GM18870 (cell line): Measurements from ENCODE around the gene GAREM1.
A peak's percentile ranks its signal among the peaks of the same experiment; 100 is the strongest.

ENCODE experiments used
- ATAC-seq: cut with Tn5 transposase; IDR thresholded peaks from one replicate; pipeline ENCODE4 v1.9.1; 2021; ENCODE audit warnings: moderate library complexity; ENCODE audit not compliant: unreplicated experiment

Gene GAREM1

DNA sequence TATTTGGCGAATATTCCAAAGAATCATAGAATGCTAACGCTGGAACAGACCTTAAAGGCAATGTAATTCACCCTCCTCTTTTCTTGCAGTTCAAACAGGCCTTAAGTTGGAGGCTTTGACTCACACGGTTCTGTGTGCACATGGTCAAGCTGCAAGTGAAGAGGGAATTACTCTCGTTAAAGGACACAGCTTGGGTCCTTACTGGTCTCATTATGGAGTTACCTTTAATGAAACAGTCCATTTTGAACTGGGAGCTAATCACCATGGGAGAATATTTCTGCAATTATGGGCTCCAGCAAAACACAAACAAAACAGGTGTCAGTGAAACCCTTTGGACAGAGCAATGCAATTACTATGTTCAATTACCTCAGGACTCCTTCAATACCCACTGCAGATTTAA lies 135.5 kb downstream of the GAREM1 start:
- no peak for ATAC-seq

DNA sequence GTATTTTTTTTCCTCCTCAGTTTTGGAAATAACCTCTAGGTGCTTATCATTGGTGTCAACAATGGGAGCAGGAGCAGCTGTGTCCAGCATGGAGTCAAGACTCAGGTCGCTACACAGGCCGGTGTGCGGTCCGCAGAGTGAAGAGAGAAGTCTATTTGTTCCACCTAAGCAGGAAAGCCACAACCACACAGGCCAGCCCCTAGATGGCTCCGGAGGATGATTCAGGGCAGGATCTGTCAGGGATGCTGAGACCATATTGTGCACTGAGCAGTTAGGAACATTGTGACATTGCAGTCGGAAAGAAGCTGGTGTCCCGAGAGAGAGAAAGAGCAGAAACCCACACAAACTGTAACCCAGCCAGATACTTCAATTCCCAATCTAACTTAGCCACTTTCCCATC lies 136.9 kb downstream of the GAREM1 start:
- no peak for ATAC-seq

DNA sequence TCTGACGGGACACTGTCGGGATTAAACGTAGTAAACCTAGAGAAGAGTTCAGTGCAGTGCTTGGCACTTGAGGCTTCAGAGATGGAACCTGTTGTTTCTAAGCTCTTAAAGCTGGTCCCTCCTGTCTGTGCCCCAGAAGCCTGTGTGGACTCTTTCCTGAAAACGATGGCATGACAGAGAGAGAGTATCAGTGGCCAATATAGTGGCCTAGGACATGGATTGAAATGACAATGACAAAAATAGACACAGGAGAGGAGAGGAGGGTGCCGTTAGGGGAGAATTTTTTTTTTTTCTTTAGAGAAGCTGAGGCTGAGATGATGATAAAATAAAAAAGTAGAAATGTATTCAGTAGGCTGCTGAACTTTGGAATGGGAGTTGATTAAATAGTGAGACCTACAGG lies 138.0 kb downstream of the GAREM1 start:
- no peak for ATAC-seq

DNA sequence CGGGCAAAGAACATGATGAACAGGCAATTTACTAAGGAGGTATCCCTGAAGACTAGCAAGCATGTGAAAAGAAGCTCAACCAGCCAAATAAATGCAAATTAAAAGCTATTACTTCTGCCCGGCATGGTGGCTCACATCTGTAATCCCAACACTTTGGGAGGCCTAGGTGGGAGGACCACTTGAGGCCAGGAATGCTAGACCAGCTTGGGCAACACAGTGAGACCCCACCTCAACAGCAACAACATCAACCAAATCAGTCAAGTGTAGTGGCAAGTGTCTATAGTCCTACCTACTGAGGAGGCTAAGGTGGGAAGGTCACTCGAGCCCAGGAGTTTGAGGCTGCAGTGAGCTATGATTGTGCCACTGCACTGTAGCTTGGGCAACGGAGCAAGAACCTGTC lies 141.7 kb downstream of the GAREM1 start:
- no peak for ATAC-seq

DNA sequence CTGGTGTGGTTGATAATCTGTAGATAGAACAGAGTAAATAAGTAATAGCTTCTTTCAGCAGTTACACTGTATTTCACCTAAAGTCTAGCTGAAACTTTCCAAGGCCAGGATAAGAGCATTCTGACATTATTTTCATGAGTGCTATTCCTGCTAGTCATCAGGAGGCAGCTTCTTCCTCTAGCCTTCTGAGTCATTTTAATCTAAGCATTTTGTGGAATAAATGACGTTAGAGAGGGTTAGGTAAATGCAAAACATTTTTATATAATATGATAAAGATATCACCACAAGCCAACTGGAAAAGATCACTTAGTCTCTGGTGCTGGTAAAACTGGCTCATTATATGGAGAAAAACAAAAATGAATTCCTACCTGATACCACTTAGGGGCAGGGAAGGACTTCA lies 142.3 kb downstream of the GAREM1 start:
- no peak for ATAC-seq

DNA sequence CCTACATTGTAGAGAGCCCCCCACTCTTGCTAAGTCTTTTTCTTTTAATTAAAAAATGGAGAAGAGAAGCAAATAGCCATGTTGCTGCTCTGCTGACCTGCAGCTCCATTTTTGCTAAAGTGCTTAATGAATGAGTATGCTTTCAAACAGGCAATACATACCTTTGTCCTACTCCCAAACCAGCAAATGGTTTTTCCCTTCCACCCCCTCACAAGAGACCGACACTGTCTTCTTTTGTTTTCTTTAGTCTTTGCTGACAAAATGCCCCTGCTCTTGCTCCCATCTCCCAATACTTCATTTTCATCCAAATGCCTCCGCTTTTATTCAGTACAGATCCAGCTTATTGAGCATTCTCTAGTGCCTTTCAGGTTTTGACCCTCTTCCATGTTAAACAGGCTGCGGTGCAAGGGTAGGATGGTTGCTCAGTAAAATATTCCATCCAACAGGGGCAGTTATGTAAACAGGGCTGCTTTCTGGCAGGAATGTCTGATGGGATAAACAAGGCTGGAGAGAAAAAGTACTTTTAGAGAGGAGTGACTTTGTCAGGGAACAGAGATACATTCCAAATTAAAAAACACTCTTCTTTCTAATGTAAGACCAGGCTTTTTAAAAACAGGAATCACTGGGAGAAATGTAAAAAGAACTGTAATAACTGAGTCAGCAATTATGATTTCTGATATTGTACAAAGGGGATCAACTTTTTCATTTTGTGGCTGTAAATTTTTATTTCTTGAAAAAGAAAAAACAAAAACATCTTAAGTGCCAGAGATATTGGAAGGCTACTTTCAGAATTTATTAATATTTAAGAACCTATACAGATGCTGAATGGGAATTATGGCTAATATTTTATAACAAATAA lies 144.0 kb downstream of the GAREM1 start:
- no peak for ATAC-seq

DNA sequence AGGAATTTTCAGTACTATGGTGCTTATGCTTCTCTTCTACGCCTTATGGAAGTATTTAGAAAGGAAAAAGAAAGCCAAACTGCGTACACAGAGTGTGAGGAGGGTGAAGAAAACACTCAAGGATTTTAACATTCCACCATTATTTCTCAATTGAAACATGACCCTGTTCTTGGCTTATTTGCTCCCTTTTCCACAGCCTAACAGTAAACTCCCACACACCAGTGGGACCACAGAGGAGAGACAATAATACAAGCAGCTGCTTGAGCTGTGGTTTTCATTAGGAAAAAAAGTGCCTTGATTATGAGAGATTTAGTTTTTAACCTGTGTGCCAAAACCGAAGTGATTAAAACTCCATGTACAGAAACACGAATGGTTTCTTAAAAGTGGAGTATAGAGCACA lies 146.5 kb downstream of the GAREM1 start:
- no peak for ATAC-seq

DNA sequence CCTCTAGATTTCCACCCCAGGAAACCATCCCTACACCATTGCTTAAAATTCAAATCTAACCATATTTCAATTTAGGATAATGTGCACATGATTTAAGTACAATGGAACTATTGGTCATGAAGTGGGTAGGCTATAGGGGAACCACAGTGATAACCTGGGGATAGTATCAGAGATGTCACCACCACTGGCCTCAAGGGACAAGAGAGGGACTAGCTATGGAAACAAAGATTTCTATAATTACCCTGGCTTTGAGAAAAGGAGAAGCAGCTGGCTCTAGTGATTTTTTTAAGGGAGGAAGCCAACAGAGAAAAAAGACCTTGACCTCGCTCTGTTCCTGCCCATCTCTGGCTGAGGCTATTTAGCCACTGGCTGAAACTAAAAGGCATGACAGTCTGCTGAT lies 148.9 kb downstream of the GAREM1 start:
- no peak for ATAC-seq

DNA sequence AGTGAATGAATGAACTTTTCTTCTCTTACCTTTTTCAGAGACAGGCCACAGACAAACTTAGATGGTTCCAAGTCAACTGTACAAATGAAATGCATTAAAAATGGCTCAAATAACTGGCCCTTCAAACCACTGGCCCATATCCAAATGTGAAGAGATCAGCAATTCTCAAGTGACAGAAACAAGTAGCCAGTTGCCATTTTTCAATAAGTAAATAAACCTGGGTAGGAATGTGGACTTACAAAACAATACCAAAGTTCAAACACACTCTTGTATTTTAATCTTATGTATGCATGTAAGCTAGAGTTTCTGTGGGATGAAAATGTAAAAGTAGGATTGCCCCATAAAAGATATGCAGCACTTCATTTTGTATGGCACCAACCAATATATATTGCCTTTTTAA lies 151.6 kb downstream of the GAREM1 start:
- no peak for ATAC-seq

DNA sequence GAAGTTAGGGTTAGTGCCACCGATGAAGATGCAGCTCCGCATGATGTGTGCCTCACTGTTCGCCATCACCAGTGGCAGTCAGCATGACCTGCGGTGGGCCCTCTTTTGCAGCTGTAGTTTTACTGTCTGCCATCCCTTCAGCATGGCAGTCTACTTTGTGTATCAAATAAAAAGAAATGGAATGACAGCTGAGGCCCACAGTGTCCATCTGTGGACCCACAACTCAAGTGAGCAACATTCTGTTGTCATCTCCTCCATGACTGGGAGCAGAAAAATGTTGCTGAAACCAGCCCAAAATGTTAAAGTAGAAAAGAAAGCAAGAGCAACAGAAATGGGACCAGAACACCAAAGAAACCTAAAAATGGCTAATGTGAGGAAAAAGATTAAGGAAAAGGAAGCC lies 152.1 kb downstream of the GAREM1 start:
- ATAC-seq = no peak

DNA sequence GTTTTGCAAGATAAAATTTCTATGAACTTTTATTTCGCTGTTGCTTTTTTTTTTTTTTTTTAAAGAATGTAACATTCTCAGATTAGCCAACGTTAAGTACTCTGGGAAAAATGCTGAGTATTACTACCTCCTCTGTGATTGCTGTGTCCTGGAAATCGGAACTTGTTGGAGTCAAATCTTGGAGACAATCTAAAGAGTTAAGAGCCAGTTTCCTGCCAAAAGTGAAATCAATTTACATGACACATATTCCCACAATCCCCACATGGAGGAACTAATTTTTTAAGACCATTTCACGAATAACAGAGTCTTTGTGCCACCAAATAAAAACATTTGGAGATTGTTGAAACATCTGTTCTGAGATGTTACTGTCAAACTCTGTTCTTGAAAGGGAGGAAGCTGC lies 153.0 kb downstream of the GAREM1 start:
- no peak for ATAC-seq

DNA sequence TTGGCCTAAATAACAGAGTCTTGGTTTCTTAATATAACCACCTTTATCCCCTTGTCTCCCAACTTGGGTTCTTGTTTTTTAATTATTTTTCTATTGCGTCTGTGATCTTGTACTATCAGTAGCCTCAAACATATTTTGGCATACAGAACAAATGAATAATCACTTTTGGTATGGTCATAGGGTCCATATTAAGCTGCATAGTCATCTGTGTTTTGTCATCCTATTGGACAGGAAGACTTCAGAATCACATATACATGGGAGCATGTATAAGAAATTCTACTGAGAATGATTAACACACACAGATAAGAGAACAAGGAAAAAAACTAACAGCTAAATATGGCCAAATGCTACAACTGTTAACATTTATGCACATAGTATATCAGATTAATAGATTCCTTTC lies 154.8 kb downstream of the GAREM1 start:
- ATAC-seq = no peak

DNA sequence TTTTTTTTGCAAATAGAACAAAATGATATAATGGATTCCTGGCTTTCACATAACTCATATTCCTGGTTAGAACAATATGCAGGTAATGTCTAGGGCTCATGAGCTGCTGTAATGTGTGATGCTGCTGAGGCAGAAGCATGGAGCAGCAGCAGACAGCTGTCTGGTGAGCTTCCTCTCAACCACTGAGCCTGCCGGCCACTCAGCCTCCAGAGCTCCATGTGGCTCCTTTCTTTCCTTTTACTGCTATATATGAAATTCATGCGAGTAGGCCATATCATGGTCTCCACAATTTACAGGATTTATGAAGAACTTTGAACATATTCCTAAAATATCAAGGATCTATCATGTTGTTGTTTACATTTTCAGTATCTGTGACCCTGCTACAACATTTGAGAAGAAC lies 159.9 kb downstream of the GAREM1 start:
- ATAC-seq = no peak

DNA sequence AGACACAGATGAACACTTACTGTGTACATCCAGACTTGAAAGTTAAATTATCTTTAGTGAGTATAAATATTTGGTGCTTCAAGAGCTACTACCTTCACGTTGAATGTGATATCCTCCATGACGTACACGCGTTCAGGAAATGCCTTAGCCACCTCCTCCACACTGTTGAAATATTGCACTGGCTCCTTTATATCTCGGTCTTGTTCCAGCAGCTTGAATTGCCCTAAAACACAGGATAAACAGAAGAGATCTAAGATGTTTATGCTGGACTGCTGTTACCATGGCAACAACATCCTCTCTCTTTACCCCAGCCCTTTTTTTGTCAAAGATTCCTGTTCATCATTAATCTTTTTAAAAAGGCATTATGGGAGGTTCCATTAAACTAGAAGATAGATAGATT lies 160.6 kb downstream of the GAREM1 start:
- ATAC-seq = no peak

DNA sequence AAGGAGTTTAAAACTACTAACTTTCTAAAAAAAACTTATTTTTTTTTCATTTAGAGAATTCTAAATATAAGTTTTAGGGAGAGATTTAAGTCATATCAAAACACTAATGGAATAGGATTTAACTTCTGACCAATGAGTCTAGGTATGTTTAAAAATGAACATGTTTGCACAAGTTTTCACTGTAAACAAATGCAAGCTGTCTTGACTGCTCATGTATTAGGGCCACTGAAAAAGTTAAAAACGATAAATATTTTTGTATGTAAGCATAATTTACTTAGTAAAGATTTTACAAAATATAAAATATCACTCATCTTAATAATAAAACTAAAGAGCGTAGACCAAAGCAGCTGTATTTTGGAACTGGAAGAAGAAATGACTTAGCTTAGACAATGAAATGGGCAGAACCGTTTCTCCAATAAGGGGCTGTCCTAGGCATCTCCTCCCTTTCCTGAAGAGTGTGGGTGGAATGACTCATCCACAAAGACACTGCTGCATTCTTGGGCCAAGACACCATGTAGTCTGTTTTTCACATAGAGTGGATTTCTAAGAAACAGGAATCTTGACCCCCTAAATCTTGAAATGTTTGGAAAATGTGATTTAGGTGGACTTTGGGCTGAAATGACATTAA lies 162.1 kb downstream of the GAREM1 start:
- no peak for ATAC-seq

DNA sequence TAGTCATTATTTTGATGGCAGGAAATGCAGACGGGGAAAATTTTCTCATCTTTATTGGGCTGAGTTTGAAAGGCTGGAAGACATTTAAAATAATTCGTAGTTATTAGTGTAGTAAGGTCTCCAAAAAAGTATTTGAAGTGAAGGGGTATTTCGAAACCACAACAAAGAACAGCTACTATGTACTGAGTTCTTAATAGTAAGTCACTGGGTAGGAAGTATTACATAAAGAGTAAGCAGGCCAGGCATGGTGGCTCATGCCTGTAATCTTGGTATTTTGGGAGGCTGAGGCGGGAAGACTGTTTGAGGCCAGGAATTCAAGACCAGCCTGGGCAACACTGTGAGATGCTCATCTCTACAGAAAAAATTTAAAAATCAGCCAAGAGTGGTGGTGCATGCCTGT lies 167.3 kb downstream of the GAREM1 start:
- no peak for ATAC-seq

DNA sequence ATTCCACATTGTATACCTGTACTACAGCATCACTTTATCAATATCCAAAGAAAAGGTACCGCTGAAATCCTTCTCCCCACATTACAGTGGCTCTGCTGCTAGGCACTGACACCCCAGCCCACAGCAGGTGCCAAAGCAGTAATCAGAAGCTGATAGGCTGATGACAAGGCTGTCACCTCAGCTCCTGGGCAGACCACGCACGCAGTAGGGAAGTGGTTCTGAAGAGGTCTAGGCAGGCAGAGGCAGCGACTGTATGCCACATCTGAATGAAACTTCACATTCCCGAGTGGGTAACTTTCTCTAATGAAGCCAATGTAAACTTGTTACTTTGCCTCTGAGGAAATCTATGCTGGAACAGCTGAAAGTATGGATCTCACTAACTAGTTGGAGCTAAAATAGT lies 167.9 kb downstream of the GAREM1 start:
- ATAC-seq = no peak

DNA sequence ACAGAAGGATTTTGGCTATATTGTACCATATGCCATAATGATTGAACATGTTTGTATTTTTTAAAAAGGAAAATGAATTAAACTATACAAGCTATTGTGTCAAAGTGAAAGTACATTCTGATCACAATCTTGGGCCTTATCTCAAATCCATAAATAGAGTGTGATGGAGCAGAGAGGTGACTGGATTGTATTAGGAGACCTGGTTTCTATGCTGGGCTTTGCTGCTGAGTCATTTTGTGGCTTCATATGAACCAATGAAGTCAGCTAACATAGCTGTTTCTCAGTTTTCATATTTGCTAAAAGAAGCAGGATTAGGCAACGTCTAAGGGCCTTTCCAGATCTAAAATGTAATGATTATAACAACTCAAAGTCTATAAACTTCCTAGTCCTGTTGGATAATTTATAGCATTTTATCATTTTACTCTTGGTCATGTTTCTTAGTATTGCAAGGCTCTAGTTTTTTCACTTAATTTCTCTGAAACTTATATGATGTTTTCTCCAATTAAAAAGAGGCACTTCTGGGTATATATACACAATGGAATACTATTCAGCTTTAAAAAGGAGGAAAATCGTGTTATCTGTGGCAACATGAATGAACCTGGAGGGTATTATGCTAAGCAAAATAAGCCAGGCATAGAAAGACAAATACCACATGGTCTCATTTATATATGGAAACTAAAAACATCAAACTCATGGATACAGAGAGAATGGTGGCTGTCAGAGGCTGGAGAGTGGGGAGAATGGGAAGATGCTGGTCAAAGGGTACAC lies 168.5 kb downstream of the GAREM1 start:
- peak; percentile 93 for ATAC-seq

DNA sequence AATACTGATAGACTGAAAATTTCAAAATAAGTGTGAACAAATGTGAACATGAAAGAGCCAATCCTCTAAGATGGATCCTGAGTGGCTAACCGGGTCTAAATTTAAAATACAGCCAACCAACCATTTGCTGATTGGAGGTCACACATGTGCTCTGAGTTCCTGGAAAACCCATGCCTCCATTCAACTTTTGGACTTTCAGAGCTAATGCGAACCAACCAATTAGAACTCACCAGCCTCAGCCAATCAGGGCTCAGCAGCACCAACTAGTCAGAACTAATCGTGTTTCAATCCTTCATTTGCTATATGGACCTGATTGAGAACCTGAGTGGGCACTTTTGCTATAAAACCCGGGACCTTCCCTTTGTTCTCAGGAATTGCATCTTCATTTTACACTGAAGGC lies 169.3 kb downstream of the GAREM1 start:
- no peak for ATAC-seq

DNA sequence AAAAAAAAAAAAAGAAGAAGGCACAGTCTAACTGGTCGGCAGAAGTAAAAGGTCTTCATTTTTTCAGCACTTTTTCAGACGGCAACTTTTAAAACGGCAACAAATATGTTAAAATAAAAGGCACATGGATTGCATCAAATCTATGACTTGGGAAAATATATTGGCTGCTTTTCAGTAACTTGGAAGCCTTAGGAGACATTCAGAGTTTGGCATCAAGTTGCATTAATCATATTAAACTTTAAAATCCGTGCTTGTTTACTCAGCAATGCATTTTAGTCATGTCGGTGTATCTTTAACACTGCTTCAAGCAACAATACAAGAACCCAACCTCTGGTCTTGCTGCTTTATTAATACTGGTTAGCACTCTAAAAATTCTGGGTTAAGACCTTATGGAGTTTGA lies 169.8 kb downstream of the GAREM1 start:
- ATAC-seq = no peak

DNA sequence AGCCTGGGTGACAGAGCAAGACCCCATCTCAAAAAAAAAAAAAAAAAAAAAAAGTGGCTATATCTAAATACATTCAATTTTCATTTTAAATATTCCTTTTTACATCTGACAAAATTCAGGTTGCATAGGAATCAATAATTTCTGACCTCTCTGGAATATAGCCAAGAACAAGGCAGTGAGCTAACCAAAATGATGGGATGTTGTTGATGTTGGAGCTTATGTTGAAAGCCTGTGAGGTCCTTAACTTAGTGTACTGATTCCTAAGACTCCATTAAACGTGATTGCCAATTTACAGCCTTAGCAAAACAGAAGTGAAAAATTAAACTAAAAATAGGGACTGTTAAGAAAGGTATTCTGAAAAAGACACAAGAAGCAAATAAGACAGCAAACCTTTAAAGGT lies 171.2 kb downstream of the GAREM1 start:
- ATAC-seq = no peak

DNA sequence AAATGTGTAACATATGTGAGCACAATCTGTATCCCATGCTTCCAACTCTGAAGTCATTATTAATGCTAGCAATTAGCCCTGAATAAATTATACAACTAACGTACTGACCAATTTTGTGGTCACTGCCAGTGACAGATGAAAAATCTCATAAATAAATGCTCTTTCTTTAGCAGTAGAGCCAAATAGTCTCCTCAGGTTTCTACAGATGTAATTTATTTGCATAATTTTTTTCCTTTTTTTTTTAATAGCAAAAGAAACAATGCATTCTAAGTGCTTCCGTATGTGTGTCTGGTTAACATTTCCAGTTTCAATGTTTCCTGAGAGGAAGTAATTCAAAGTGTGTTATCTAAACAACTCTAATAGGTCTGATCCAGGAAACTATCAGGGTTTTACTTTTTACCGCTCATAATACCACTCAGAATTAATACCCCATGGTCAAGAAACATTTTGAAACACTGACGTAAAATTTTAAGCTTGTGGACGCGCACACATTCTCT lies 172.5 kb downstream of the GAREM1 start:
- ATAC-seq = no peak
